ENCODE data around the gene SLC24A4. TPM values are rescaled to one million over a fixed set of nuclear protein-coding genes. Genes with fewer than 3 reads are reported as not detected.

Gene SLC24A4
- total and polyA plus RNA-seq, 4 donors, result 0.25 to 2.9 (median 0.63) TPM

DNA sequence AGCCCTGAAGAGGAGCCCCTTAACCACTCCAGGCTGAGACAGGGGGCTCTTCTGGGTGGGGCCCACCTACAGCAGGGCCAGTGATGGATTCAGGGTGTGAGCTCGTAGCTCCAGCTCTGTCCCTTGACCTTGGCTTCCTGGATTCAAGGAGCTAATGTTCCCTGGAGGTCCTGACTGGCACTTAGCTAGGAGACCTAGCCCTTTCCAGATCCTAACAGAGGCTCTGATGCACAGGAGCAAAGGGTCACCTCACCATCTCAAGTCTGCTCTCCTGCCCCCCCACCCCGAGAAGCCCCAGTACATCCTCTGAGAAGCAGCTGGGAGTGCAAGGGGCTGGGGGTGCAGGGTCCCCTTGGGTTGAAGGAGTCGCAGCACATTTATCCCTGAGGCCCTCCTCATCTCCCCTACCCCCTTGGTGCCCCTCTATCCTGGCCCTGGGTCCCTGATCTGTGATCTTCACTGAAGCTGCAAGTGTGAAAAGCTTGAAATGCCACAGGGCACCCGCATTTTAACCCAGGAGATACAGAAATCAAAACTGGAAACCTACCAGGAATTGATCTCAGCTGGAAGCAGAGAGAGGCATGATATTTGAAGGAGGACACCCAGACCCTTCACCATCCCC is 193.5 kb downstream of the SLC24A4 start:
- H3K9me3 ChIP-seq (ENCODE audit: control insufficient read depth, low read length), result no peaks in the 10 kb centered on the region

DNA sequence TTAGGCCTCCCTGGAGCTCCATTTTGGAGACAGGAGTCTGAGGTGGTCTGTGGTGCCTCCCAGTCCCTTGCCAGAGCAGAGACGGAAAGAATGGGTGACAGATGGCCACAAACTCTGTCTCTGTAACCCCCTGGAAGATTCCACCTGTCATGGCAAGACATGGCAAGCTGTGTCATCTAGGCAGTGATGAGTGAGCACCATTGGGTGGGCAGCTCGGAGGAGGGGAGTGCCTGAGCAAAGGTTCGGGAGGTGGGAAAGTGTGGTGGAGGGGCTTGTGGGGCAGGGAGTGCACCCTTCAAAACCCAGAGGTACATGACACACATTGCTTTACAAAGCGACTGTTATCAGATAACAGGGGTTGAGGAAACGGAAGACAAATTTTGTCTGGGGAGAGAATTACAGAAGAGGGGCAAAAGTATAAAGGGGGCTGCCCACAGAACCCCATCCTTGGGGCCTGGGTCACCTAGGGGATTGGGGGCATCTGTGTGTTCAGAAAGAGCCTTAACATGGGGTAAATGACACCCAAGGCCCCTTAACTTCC is 194.1 kb downstream of the SLC24A4 start:
- H3K9me3 ChIP-seq (ENCODE audit: control insufficient read depth, low read length), result no peaks in the 10 kb centered on the region
- no peaks in the 10 kb centered on the region for H3K4me1 ChIP-seq (ENCODE audit: control insufficient read depth in 1 of 2, insufficient read depth in 2 of 2, low read length in 2 of 2)
- ATAC-seq (ENCODE audit: low FRiP score) (no peak), DNase-seq (peak in 1 of 2 donors; percentile 29)
- H3K4me3 ChIP-seq (ENCODE audit: low read length in 2 of 2), result no peak overlapping the region
- no peaks in the 10 kb centered on the region for H3K27me3 ChIP-seq (ENCODE audit: control insufficient read depth in 1 of 2, insufficient read depth in 2 of 2, low read length in 1 of 2)
- intact Hi-C loops (cut with DNase I), result no loop called here
- no peak overlapping the region for H3K27ac ChIP-seq (ENCODE audit: low read depth in 1 of 2, low read length in 2 of 2)
- 94% methylated on average over 5 of the region's 5 CpGs for WGBS, 2 donors
- no peaks in the 10 kb centered on the region for H3K36me3 ChIP-seq (ENCODE audit: control insufficient read depth in 1 of 2, insufficient read depth in 2 of 2, low read length in 1 of 2)

More for the DNA sequence above, 193.5 kb downstream of the SLC24A4 start:
- intact Hi-C loops (cut with DNase I), result no loop called here
- Histone ChIP-seq H3K4me3 (ENCODE audit: low read length in 2 of 2) (no peak overlapping the region), H3K36me3 (ENCODE audit: control insufficient read depth in 1 of 2, insufficient read depth in 2 of 2, low read length in 1 of 2) (no peaks in the 10 kb centered on the region), H3K4me1 (ENCODE audit: control insufficient read depth in 1 of 2, insufficient read depth in 2 of 2, low read length in 2 of 2) (no peaks in the 10 kb centered on the region), H3K27me3 (ENCODE audit: control insufficient read depth in 1 of 2, insufficient read depth in 2 of 2, low read length in 1 of 2) (no peaks in the 10 kb centered on the region), H3K27ac (ENCODE audit: low read depth in 1 of 2, low read length in 2 of 2) (peak overlapping the region in 1 of 2 donors; percentile 22)
- peak in 1 of 2 donors; percentile 24 for DNase-seq
- WGBS, 2 donors, result 93 to 94% methylated on average over 4 of the region's 4 CpGs
- ATAC-seq (ENCODE audit: low FRiP score), result no peak

DNA sequence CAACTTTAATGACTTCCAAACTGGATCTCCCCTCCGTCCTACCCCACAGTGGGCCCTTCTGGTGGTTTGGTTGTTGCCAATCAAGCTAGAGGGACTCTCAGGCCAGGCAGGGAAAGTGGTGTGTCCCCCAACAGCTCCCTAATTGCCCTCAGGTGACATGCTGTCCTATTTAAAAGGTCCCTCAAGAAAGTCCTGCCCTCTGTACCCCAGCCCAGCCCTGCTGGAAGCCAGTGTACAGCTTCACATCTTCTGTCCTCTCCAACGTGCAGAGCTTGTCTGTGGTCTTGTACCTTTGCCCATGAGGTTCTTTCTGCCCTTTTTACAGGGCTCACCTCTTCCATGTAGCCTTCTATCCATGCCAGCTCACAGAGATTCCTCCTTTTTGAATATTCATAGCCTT is 194.8 kb downstream of the SLC24A4 start:
- Histone ChIP-seq H3K27ac (ENCODE audit: low read depth in 1 of 2, low read length in 2 of 2) (no peak overlapping the region), H3K9me3 (ENCODE audit: control insufficient read depth, low read length) (no peaks in the 10 kb centered on the region), H3K27me3 (ENCODE audit: control insufficient read depth in 1 of 2, insufficient read depth in 2 of 2, low read length in 1 of 2) (no peaks in the 10 kb centered on the region), H3K36me3 (ENCODE audit: control insufficient read depth in 1 of 2, insufficient read depth in 2 of 2, low read length in 1 of 2) (no peaks in the 10 kb centered on the region), H3K4me1 (ENCODE audit: control insufficient read depth in 1 of 2, insufficient read depth in 2 of 2, low read length in 2 of 2) (no peaks in the 10 kb centered on the region), H3K4me3 (ENCODE audit: low read length in 2 of 2) (no peak overlapping the region)
- 67 to 79% methylated on average over 2 of the region's 2 CpGs for WGBS, 2 donors
- no peak for DNase-seq
- no peak for ATAC-seq (ENCODE audit: low FRiP score)
- intact Hi-C loops (cut with DNase I), result no loop called here

DNA sequence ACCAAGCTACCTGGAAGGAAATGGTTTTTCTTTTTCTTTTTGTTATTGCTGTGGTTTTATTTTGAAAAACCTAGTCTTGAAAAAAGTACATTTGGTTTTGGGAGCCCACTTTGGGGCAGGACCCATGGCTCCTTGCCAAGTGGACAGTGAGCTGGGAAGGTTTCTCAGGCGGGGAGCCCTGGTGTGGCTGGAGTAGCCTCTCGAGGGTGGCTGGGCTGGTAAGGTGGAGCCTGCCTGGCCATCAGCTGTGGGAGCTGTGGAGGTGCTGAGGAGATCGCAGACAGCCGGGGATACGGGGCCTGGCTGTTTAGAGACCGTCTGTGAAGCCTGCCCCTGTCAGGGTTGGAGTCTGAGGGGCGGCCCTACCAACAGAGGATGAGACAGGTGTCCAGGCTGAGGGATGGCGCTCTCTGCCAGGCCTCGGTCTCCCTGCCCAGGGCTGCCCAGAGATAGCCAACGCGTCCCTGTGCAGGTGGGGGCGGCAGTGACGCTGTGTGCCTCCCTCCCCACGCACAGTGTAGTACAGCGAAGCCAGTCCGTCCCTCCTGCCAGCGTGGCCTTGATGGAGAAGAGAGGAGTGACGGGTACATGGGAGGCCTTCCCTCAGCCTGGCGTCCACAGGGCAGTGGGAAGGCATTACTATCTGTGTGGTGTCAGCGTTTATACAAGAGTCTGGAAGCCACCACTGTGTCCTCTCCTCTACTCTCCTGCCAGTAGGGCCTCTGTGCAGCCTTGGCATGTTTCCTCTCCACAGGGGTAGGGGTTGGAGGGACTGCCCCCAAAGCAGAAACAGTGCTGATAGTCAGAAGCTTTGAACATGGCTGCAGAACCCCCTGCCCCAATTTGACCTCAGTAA is 196.5 kb downstream of the SLC24A4 start:
- intact Hi-C loops (cut with DNase I), result no loop called here
- no peak overlapping the region for H3K27ac ChIP-seq (ENCODE audit: low read depth in 1 of 2, low read length in 2 of 2)
- H3K36me3 ChIP-seq (ENCODE audit: control insufficient read depth in 1 of 2, insufficient read depth in 2 of 2, low read length in 1 of 2), result no peaks in the 10 kb centered on the region
- no peaks in the 10 kb centered on the region for H3K4me1 ChIP-seq (ENCODE audit: control insufficient read depth in 1 of 2, insufficient read depth in 2 of 2, low read length in 2 of 2)
- H3K4me3 ChIP-seq (ENCODE audit: low read length in 2 of 2), result no peak overlapping the region
- H3K9me3 ChIP-seq (ENCODE audit: control insufficient read depth, low read length), result no peaks in the 10 kb centered on the region
- DNase-seq (no peak), ATAC-seq (ENCODE audit: low FRiP score) (no peak)
- WGBS, 2 donors, result 93% methylated on average over 20 of the region's 20 CpGs
- H3K27me3 ChIP-seq (ENCODE audit: control insufficient read depth in 1 of 2, insufficient read depth in 2 of 2, low read length in 1 of 2), result no peaks in the 10 kb centered on the region

DNA sequence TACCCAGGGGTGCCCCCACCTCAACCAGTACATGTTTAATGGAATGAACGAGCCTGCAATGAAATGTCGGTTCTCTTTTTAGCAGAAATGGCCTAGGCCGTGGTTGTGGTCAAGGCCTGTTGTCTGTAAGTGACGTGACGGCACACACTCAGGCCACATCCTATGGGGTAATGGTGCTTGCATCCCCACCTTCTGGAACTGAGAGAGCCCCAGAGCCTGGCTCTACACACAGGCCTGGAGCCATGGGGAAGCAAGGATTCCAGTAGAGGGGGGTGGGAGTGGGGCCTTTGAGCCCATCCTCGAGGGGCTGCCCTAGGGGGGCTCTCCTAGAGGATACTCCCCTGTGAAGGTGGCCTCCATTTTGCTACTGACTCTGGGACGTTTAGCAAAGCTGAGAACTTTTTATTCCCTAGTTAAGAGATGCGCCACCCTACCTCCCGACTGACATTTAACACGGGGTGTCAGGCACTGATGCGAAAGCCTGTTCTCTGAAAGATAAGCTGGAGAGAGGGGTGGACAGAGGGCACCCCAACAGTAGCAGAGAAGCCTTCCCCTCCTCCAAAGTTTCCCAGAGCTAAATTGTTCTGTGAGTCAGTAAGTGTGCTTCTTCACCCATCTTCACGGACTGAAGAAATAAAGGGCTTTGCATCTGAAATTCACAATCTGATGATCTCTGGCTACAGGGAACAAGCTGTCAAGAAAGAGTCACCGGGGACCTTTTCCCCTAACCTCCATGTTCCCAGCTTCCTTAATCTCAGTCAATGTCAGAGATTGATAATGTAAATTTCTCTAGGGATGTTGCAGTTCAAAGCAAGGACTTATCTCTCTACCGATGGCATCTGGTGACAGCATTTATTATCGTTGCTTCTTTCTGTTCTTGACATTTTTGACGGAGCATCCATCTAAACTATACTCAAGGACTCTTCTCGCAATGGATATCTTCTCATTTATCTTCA is 197.4 kb downstream of the SLC24A4 start:
- H3K27me3 ChIP-seq (ENCODE audit: control insufficient read depth in 1 of 2, insufficient read depth in 2 of 2, low read length in 1 of 2), result no peaks in the 10 kb centered on the region
- WGBS, 2 donors, result 92% methylated on average over 17 of the region's 17 CpGs
- H3K9me3 ChIP-seq (ENCODE audit: control insufficient read depth, low read length), result no peaks in the 10 kb centered on the region
- ATAC-seq (ENCODE audit: low FRiP score) (peak; percentile 31), DNase-seq (no peak)
- intact Hi-C loops (cut with DNase I), result no loop called here
- no peaks in the 10 kb centered on the region for H3K36me3 ChIP-seq (ENCODE audit: control insufficient read depth in 1 of 2, insufficient read depth in 2 of 2, low read length in 1 of 2)
- H3K4me3 ChIP-seq (ENCODE audit: low read length in 2 of 2), result no peak overlapping the region
- peaks cover 0 to 2% of the 10 kb centered on the region in 2 donors for H3K4me1 ChIP-seq (ENCODE audit: control insufficient read depth in 1 of 2, insufficient read depth in 2 of 2, low read length in 2 of 2)
- H3K27ac ChIP-seq (ENCODE audit: low read depth in 1 of 2, low read length in 2 of 2), result no peak overlapping the region

DNA sequence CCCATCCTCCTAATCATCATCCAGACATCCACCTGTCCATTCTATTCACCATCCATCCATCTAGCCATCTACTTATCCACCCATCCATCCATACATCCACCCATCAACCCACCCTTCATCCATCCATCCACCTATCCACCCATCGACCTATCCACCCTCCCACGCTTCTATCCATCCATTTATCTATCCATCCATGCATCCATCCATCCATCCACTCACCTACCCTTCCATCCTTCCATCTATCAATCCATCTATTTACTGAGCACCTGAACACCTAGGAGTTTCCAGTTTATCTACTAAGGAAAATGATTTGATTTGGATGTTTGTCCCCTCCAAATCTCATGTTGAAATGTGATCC is 198.1 kb downstream of the SLC24A4 start:
- H3K9me3 ChIP-seq (ENCODE audit: control insufficient read depth, low read length), result no peaks in the 10 kb centered on the region
- ATAC-seq (ENCODE audit: low FRiP score) (no peak), DNase-seq (no peak)
- no peaks in the 10 kb centered on the region for H3K27me3 ChIP-seq (ENCODE audit: control insufficient read depth in 1 of 2, insufficient read depth in 2 of 2, low read length in 1 of 2)
- 90 to 98% methylated on average over 2 of the region's 2 CpGs for WGBS, 2 donors
- no peaks in the 10 kb centered on the region for H3K36me3 ChIP-seq (ENCODE audit: control insufficient read depth in 1 of 2, insufficient read depth in 2 of 2, low read length in 1 of 2)
- no peak overlapping the region for H3K27ac ChIP-seq (ENCODE audit: low read depth in 1 of 2, low read length in 2 of 2)
- H3K4me1 ChIP-seq (ENCODE audit: control insufficient read depth in 1 of 2, insufficient read depth in 2 of 2, low read length in 2 of 2), result peaks cover 0 to 2% of the 10 kb centered on the region in 2 donors
- no peak overlapping the region for H3K4me3 ChIP-seq (ENCODE audit: low read length in 2 of 2)
- intact Hi-C loops (cut with DNase I), result no loop called here

DNA sequence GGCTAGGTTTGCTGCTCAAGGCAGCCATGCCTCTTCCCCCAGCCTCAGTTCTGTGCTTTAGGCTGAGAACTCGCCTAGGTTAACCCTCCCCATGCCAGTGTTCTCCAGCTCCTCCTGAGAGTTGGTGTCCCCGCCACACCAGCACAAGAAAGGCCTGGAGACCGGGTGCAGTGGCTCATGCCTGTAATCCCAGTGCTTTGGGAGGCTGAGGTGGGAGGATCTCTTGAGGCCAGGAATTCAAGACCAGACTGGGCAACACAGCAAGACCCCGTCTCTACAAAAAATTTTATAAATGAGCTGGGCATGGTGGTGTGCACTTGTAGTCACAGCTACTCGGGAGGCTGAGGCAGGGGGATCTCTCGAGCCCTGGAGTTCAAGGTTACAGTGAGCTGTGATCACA is 200.8 kb downstream of the SLC24A4 start:
- WGBS, 2 donors, result 87 to 91% methylated on average over 6 of the region's 6 CpGs

DNA sequence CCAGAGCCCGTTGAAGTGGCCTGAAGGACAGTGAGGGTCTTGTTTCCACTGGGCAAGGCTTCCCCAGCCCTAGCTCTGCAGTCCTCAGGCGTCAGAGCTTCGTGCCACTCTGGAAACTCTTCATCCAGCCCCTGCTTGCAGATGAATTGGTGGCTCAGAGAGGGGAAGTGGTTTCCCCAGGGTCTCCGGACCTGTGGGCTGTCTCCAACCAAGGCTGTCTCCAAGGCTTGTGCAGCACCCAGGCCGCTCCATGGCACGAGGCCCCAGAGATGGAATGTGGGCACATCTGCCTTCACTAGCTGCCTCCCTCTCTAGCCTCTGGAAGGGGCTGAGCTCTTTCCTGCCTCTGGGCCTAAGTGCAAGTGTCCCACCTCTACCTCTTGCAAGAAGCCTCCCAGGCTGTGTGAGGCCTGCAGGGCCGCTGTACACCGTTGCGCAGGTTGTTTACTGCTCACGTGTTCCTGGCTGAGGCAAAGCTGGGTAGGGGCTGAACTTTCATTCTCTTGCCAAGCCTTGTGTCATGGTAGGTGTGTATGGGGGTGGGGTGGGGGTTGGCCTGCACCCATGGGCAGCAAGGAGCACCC is 201.7 kb downstream of the SLC24A4 start:
- no peaks in the 10 kb centered on the region for H3K27me3 ChIP-seq (ENCODE audit: control insufficient read depth in 1 of 2, insufficient read depth in 2 of 2, low read length in 1 of 2)
- peak overlapping the region in 1 of 2 donors; percentile 7 for H3K27ac ChIP-seq (ENCODE audit: low read depth in 1 of 2, low read length in 2 of 2)
- DNase-seq (no peak), ATAC-seq (ENCODE audit: low FRiP score) (peak; percentile 29)
- intact Hi-C loops (cut with DNase I), result no loop called here
- WGBS, 2 donors, result 81 to 87% methylated on average over 10 of the region's 10 CpGs
- no peak overlapping the region for H3K4me3 ChIP-seq (ENCODE audit: low read length in 2 of 2)
- no peaks in the 10 kb centered on the region for H3K36me3 ChIP-seq (ENCODE audit: control insufficient read depth in 1 of 2, insufficient read depth in 2 of 2, low read length in 1 of 2)
- no peaks in the 10 kb centered on the region for H3K9me3 ChIP-seq (ENCODE audit: control insufficient read depth, low read length)
- H3K4me1 ChIP-seq (ENCODE audit: control insufficient read depth in 1 of 2, insufficient read depth in 2 of 2, low read length in 2 of 2), result peaks cover 0 to 2% of the 10 kb centered on the region in 2 donors

More for the DNA sequence above, 200.8 kb downstream of the SLC24A4 start:
- Histone ChIP-seq H3K27me3 (ENCODE audit: control insufficient read depth in 1 of 2, insufficient read depth in 2 of 2, low read length in 1 of 2) (no peaks in the 10 kb centered on the region), H3K9me3 (ENCODE audit: control insufficient read depth, low read length) (no peaks in the 10 kb centered on the region), H3K36me3 (ENCODE audit: control insufficient read depth in 1 of 2, insufficient read depth in 2 of 2, low read length in 1 of 2) (no peaks in the 10 kb centered on the region), H3K4me1 (ENCODE audit: control insufficient read depth in 1 of 2, insufficient read depth in 2 of 2, low read length in 2 of 2) (peaks cover 0 to 2% of the 10 kb centered on the region in 2 donors), H3K4me3 (ENCODE audit: low read length in 2 of 2) (no peak overlapping the region), H3K27ac (ENCODE audit: low read depth in 1 of 2, low read length in 2 of 2) (no peak overlapping the region)
- DNase-seq (no peak), ATAC-seq (ENCODE audit: low FRiP score) (no peak)
- intact Hi-C loops (cut with DNase I), result no loop called here

All from aorta (tissue), 5 donors.